OCI-LY7 (cell line): Measurements from ENCODE around the gene SS18. TPM values are rescaled to one million over a fixed set of nuclear protein-coding genes. Genes with fewer than 3 reads are reported as not detected.
A peak's percentile ranks its signal among the peaks of the same experiment; 100 is the strongest.

Experiments used
- BruUV-seq: library from RNA; stranded (reverse); fragments of 400-500 nt; replicated peaks from 2 replicates; lab custom pipeline; 2021; lab: Mats Ljungman, UMichigan
- CTCF ChIA-PET: fragments of 300-600 bp; sonication (Branson Sonifier 250); formaldehyde crosslinking; loops from one replicate; lab custom pipeline; 2022; ENCODE audit warnings: antibody characterized with exemption; ENCODE audit not compliant: unreplicated experiment; lab: Charles Lee
- POLR2A ChIA-PET: fragments of 300-600 bp; sonication (Branson Sonifier 250); formaldehyde crosslinking; loops from one replicate; lab custom pipeline; 2022; ENCODE audit warnings: antibody characterized with exemption; lab: Charles Lee
- DNase-seq: peaks from one replicate; pipeline ENCODE4 v3.0.0-alpha.2; 2015; ENCODE audit warnings: low spot score
- H2AFZ ChIP-seq: fragments of 200-600 bp; sonication (generic), shearing (Covaris generic); 2 replicates; pipeline ENCODE4 v1.6.1; 2014; ENCODE audit warnings: mild to moderate bottlenecking, antibody characterized with exemption, low read length, moderate library complexity
- H3K27ac ChIP-seq: fragments of 200-600 bp; sonication (generic); 2 replicates; pipeline ENCODE4 v1.5.1; 2014; ENCODE audit warnings: mixed run types, low read depth, mild to moderate bottlenecking, moderate library complexity, low read length, inconsistent platforms; ENCODE audit not compliant: poor library complexity, severe bottlenecking
- H3K36me3 ChIP-seq: fragments of 200-600 bp; sonication (generic); 2 replicates; pipeline ENCODE4 v1.6.1; 2014; ENCODE audit warnings: mild to moderate bottlenecking, antibody characterized with exemption, low read length, moderate library complexity, mixed read lengths; ENCODE audit not compliant: insufficient read depth
- H3K4me1 ChIP-seq: fragments of 200-600 bp; sonication (generic); 2 replicates; pipeline ENCODE4 v1.5.1; 2014; ENCODE audit warnings: mild to moderate bottlenecking, low read length; ENCODE audit not compliant: insufficient read depth, poor library complexity, severe bottlenecking
- H3K4me2 ChIP-seq: fragments of 200-600 bp; sonication (generic); 2 replicates; pipeline ENCODE4 v1.6.1; 2014; ENCODE audit warnings: mild to moderate bottlenecking, low read length
- H3K4me3 ChIP-seq: fragments of 200-600 bp; sonication (generic); 2 replicates; pipeline ENCODE4 v1.5.1; 2014; ENCODE audit warnings: mild to moderate bottlenecking, low read depth, low read length; ENCODE audit not compliant: poor library complexity, severe bottlenecking
- H3K79me2 ChIP-seq: fragments of 200-600 bp; sonication (generic); 2 replicates; pipeline ENCODE4 v1.6.1; 2016; ENCODE audit warnings: low read depth, mild to moderate bottlenecking, low read length, moderate library complexity, mixed read lengths; ENCODE audit not compliant: insufficient read depth
- H3K9me2 ChIP-seq: fragments of 200-600 bp; sonication (generic); 2 replicates; pipeline ENCODE4 v1.6.1; 2016; ENCODE audit warnings: mild to moderate bottlenecking, low read length, mixed read lengths; ENCODE audit not compliant: insufficient read depth
- H3K9me3 ChIP-seq: fragments of 200-600 bp; sonication (generic); 2 replicates; pipeline ENCODE4 v1.6.1; 2014; ENCODE audit warnings: mild to moderate bottlenecking, mixed run types, low read length, mixed read lengths
- H4K20me1 ChIP-seq: fragments of 200-600 bp; sonication (generic); 2 replicates; pipeline ENCODE4 v1.6.1; 2014; ENCODE audit warnings: mild to moderate bottlenecking, antibody characterized with exemption, low read length, moderate library complexity, mixed read lengths; ENCODE audit not compliant: insufficient read depth
- EZH2phosphoT487 ChIP-seq: fragments of 200-600 bp; sonication (generic); IDR thresholded peaks from 2 replicates; pipeline ENCODE4 v1.6.1; 2018; ENCODE audit warnings: low read depth, borderline replicate concordance, mild to moderate bottlenecking, mixed run types, antibody characterized with exemption, low read length, moderate library complexity, mixed read lengths
- intact Hi-C: fragments of 100-400 bp; cut with micrococcal nuclease; formaldehyde crosslinking; loops from one replicate; pipeline ENCODE4 v1.10.0; 2022; ENCODE audit not compliant: unreplicated experiment
- total RNA-seq, 2 experiments: library from RNA; depleted of rRNA in 1 of 2; stranded (reverse); fragments of >200 nt in 1 of 2; shearing (Covaris generic) in 1 of 2; gene quantifications; 2 replicates each; pipeline ENCODE4 v1.2.3, GENCODE V29; 2014 to 2022
- TF ChIP-seq, protein P1 (sequence below): fragments of 200-600 bp; sonication (generic); conservative IDR thresholded peaks from 2 replicates; pipeline ENCODE4 v1.5.1; 2014; ENCODE audit warnings: mild to moderate bottlenecking, antibody characterized with exemption, low read length, moderate library complexity, mixed read lengths

The SS18 gene
- total RNA-seq, 2 experiments from 2014 or later, result 155 to 192 TPM

DNA sequence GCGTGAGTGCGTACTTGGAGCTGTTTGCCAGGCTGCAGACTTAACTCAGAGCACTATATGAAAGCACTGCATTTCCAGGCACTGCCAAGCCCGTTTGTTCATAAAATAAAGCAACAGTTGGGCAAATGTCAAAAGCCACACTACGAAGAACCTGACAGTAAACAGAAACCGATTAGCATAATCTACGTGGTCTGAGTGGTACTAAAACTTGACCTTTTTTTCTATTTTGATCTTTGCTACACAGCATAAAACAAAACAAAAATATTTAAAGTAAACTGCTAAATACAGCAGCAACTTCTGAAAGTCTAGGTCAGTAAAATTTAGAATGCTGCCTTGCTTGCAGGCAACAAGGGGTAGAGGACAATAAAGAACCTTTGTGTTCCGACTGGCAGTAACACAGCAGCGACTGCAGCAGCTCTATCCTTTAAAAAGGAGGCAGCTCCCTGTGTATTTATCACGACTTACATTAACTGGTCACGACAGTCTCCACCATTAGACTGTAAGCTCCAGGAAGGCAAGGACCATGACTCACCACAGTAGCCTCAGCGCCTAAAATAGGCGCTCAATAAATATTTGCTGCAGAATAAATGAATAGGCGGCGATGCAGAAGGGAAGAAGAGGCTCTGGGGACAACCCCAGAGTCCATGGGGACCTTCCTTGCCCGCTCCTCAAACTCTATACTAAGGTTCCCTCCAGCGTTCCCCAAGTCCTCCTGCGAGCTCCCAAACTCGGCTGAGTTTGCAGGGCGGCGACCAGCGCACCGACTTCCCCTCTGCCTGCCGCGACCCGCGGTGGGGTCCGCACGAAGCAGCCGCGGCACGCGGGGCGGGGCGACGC, 902 bp downstream of the SS18 start:
- Histone ChIP-seq H3K4me2 (peak overlapping the region; percentile 78), H3K36me3 (peaks cover 38% of the 10 kb centered on the region), H3K79me2 (peaks cover 54% of the 10 kb centered on the region), H3K4me3 (peak overlapping the region; percentile 97), H3K9me3 (no peaks in the 10 kb centered on the region), H3K27ac (peak overlapping the region; percentile 90), H3K4me1 (peaks cover 46% of the 10 kb centered on the region), H3K9me2 (no peaks in the 10 kb centered on the region), H4K20me1 (peaks cover 23% of the 10 kb centered on the region; the same call in 1 of the 2 replicates), H2AFZ (peak overlapping the region; percentile 72; the same call in 1 of the 2 replicates)
- ChIA-PET POLR2A (interaction anchor here (0.7 to 1.9 kb wide), 9 partner anchors 14 to 135 kb away, joined by 3 to 5 read pairs (median 3); no protein-coding TSS in a partner anchor), CTCF (no interaction called here)
- no TSS peak for BruUV-seq
- intact Hi-C loops, result loop anchor here (1.0 to 2.0 kb wide), 3 partner anchors 77 to 138 kb away; no protein-coding TSS in a partner anchor
- peak; percentile 41 for DNase-seq
- TF ChIP-seq, protein P1, sequence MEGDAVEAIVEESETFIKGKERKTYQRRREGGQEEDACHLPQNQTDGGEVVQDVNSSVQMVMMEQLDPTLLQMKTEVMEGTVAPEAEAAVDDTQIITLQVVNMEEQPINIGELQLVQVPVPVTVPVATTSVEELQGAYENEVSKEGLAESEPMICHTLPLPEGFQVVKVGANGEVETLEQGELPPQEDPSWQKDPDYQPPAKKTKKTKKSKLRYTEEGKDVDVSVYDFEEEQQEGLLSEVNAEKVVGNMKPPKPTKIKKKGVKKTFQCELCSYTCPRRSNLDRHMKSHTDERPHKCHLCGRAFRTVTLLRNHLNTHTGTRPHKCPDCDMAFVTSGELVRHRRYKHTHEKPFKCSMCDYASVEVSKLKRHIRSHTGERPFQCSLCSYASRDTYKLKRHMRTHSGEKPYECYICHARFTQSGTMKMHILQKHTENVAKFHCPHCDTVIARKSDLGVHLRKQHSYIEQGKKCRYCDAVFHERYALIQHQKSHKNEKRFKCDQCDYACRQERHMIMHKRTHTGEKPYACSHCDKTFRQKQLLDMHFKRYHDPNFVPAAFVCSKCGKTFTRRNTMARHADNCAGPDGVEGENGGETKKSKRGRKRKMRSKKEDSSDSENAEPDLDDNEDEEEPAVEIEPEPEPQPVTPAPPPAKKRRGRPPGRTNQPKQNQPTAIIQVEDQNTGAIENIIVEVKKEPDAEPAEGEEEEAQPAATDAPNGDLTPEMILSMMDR, result no peak
- TF ChIP-seq EZH2phosphoT487, result no peak

DNA sequence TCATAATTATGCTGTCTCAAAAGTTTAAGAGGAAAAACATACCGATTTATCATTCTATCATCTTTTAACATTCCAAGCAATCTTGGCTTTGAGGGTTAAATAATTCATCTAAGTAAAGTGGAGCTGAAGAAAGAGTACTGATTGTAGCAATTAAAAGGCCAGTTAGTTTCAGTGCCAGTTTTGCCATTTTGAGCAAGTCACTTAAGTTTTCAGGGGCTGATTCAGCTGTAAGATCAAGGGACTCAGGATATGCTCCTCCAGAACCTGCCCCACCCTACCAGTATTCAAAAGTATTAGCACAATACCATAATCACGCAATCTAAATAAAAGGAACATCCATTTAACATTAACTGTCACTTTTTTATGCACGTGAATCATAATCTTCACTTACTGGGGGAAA, 1.9 kb downstream of the SS18 start:
- peaks cover 51% of the 10 kb centered on the region for H3K4me1 ChIP-seq
- no peak for TF ChIP-seq EZH2phosphoT487
- H3K9me3 ChIP-seq, result no peaks in the 10 kb centered on the region
- H3K9me2 ChIP-seq, result no peaks in the 10 kb centered on the region
- ChIA-PET POLR2A (interaction anchor here (0.6 to 2.0 kb wide), 11 partner anchors 12 to 161 kb away, joined by 3 to 6 read pairs (median 4); no protein-coding TSS in a partner anchor), CTCF (no interaction called here)
- peak overlapping the region; percentile 90 for H3K27ac ChIP-seq
- no peak overlapping the region for H2AFZ ChIP-seq
- H3K4me2 ChIP-seq, result peak overlapping the region; percentile 78
- H3K4me3 ChIP-seq, result peak overlapping the region; percentile 97
- DNase-seq, result peak; percentile 56
- TSS peak; percentile 29 for BruUV-seq
- peaks cover 23% of the 10 kb centered on the region; the same call in 1 of the 2 replicates for H4K20me1 ChIP-seq
- intact Hi-C loops, result loop anchor here (2.0 kb wide), 1 partner anchor 78 kb away; no protein-coding TSS in a partner anchor
- peaks cover 48% of the 10 kb centered on the region for H3K36me3 ChIP-seq
- H3K79me2 ChIP-seq, result peaks cover 64% of the 10 kb centered on the region

DNA sequence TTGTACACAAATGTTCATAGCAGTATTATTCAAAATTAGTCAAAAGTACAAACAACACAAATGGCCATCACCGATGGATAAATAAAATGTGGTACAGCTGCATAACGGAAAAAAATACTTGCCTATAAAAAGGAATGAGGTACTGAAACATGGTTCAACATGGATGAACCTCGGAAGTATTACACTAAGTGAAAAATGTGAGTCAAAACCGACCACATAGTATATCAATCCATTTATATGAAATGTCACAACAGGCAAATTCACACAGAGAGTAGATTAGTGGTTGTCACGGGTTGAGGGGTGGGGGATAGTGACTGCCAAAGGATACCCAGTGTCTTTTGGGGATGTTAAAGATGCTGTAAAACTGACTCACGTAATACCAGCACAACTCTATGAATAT, 3.5 kb downstream of the SS18 start:
- peaks cover 43% of the 10 kb centered on the region for H3K4me1 ChIP-seq
- no peak overlapping the region for H2AFZ ChIP-seq
- intact Hi-C loops, result no loop called here
- peaks cover 80% of the 10 kb centered on the region for H3K79me2 ChIP-seq
- peak overlapping the region; percentile 97 for H3K4me3 ChIP-seq
- peaks cover 23% of the 10 kb centered on the region; the same call in 1 of the 2 replicates for H4K20me1 ChIP-seq
- peak overlapping the region; percentile 78 for H3K4me2 ChIP-seq
- DNase-seq, result peak; percentile 53
- POLR2A ChIA-PET, result interaction anchor here (0.6 to 2.0 kb wide), 6 partner anchors 9 to 174 kb away, joined by 3 to 6 read pairs (median 4); no protein-coding TSS in a partner anchor
- CTCF ChIA-PET, result no interaction called here
- TF ChIP-seq, protein P1, result no peak
- TF ChIP-seq EZH2phosphoT487, result no peak
- H3K27ac ChIP-seq, result peak overlapping the region; percentile 33
- no peaks in the 10 kb centered on the region for H3K9me2 ChIP-seq
- BruUV-seq, result no TSS peak
- H3K36me3 ChIP-seq, result peaks cover 64% of the 10 kb centered on the region
- no peaks in the 10 kb centered on the region for H3K9me3 ChIP-seq
